Measurements from ENCODE around the gene ICAM5.
"Not testable (repeated sequence)": the region's sequence is repeated elsewhere in the genome, so short reads cannot be mapped to it uniquely, and the experiment has no call there.

The ICAM5 gene

DNA sequence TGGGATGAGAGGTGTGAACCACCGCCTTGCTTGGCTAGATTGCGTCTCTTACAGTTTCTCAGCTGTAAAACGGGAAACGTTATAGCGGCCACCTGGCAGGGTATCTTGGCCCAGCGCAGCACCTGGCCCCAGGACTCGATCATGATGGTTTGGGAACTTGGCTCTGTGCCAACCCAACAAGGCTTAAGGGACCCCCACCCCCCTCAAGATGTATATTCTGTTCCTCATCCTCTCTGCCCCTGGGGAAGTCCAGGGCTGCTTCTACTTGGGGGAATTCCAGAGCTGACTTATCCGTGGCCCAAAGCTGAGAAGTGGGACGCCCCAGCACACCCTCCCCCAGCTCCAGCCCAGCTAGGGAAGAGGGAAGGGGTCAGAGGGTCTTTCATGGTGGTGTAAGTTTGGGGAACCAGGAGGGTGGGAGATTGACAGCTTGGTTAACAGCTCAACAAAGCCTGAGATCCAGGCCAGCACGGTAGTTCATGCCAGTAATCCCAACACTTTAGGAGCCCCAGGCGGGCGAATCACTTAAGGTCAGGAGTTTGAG is 18.1 kb upstream of the ICAM5 start:
- DNase-seq (ENCODE audit: low read depth, low spot score) = no peak
- peaks cover 11% of the 10 kb centered on the region for H3K4me1 ChIP-seq (ENCODE audit: insufficient read depth, insufficient read length)
- H3K27me3 ChIP-seq (ENCODE audit: insufficient read depth, insufficient read length) = peaks cover 13% of the 10 kb centered on the region
- H3K4me3 ChIP-seq (ENCODE audit: insufficient read length, low read depth) = peak overlapping the region; percentile 41
- peak overlapping the region; percentile 62 for H3K9ac ChIP-seq (ENCODE audit: insufficient read length, low read depth)
- H3K9me3 ChIP-seq (ENCODE audit: insufficient read depth, low read length) = no peaks in the 10 kb centered on the region
- TF ChIP-seq SUZ12 (IDR thresholded peaks at IDR 0.05; ENCODE audit: extremely low read depth, insufficient read depth, insufficient read length) = no peak
- no peak for TF ChIP-seq ZNF274 (IDR thresholded peaks at IDR 0.05; ENCODE audit: low read depth, low read length)
- no peak for TF ChIP-seq YY1 (IDR thresholded peaks at IDR 0.05; ENCODE audit: insufficient read depth, insufficient read length)
- H3K36me3 ChIP-seq (ENCODE audit: insufficient read depth, insufficient read length, low read length) = peaks cover 6% of the 10 kb centered on the region

- Histone ChIP-seq H3K9ac (ENCODE audit: insufficient read length, low read depth) (no peak overlapping the region), H3K27me3 (ENCODE audit: insufficient read depth, insufficient read length) (peaks cover 11% of the 10 kb centered on the region), H3K4me3 (ENCODE audit: insufficient read length, low read depth) (no peak overlapping the region), H3K36me3 (ENCODE audit: insufficient read depth, insufficient read length, low read length) (peaks cover 6% of the 10 kb centered on the region), H3K9me3 (ENCODE audit: insufficient read depth, low read length) (no peaks in the 10 kb centered on the region), H3K4me1 (ENCODE audit: insufficient read depth, insufficient read length) (peaks cover 8% of the 10 kb centered on the region)
- TF ChIP-seq YY1 (IDR thresholded peaks at IDR 0.05; ENCODE audit: insufficient read depth, insufficient read length) = no peak
- no peak for DNase-seq (ENCODE audit: low read depth, low spot score)
These were observed 15.2 kb upstream of the ICAM5 start for GRCh38 chr19:10274589-10274988.

DNA sequence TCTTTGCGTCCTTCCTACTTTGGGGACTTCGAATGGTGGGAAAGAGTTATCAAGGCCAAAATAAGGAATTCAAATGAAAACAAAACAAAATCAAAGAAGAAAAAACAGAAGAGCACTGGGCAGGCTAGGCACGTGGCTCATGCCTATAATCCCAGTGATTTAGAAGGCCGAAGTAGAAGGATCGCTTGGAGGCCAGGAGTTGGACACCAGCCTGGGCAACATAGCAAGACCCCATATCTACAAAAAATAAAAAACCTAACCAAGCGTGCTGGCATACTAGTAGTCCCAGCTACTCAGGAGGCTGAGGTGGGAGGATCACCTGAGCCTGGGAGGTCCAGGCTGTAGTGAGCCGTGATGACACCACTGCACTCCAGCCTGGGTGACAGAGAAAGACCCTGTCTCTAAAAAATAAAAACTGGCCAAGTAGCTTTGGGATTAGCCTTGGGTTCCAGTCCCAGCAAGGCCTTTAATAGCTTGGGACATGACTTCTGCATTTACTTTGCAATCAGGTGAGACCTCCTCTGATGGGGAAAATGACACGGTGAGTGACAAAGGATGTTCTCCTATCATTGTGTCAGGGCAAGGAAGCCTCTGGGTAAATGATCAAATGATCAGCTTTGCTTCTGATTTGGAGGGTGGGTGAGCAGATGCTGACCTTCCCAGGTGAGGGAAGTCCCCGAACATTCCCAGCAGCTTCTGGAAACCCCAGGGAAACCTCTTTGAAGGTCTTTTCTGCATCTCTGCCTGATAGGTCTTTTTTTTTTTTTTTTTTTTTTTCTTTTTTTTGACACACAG is 11.8 kb upstream of the ICAM5 start:
- no peak for TF ChIP-seq YY1 (IDR thresholded peaks at IDR 0.05; ENCODE audit: insufficient read depth, insufficient read length)
- no peak for TF ChIP-seq SUZ12 (IDR thresholded peaks at IDR 0.05; ENCODE audit: extremely low read depth, insufficient read depth, insufficient read length)
- TF ChIP-seq ZNF274 (IDR thresholded peaks at IDR 0.05; ENCODE audit: low read depth, low read length) = no peak
- DNase-seq (ENCODE audit: low read depth, low spot score) = no peak
- Histone ChIP-seq H3K4me3 (ENCODE audit: insufficient read length, low read depth) (no peak overlapping the region), H3K4me1 (ENCODE audit: insufficient read depth, insufficient read length) (no peaks in the 10 kb centered on the region), H3K9me3 (ENCODE audit: insufficient read depth, low read length) (no peaks in the 10 kb centered on the region), H3K9ac (ENCODE audit: insufficient read length, low read depth) (no peak overlapping the region), H3K36me3 (ENCODE audit: insufficient read depth, insufficient read length, low read length) (peaks cover 6% of the 10 kb centered on the region), H3K27me3 (ENCODE audit: insufficient read depth, insufficient read length) (no peaks in the 10 kb centered on the region)

DNA sequence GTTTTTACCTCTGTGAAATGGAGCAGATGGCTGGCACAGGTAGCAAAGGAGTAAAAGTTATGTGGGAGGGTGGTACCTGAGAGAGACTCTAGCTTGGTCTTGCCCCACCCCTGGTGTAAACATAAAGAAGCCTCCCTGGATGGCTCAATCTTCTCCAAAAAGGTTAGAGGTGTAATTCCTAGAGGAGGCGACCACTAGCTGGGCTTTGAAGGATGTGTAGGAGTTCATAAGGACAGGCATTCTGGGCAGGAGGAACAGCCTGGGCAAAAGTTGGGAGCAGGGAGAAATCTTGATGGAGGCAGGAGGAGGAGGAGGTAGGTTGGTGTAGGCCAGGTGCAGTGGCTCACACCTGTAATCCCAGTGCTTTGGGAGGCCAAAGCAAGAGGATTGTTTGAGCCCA is 10.8 kb upstream of the ICAM5 start:
- no peak overlapping the region for H3K9ac ChIP-seq (ENCODE audit: insufficient read length, low read depth)
- H3K36me3 ChIP-seq (ENCODE audit: insufficient read depth, insufficient read length, low read length) = peaks cover 13% of the 10 kb centered on the region
- TF ChIP-seq SUZ12 (IDR thresholded peaks at IDR 0.05; ENCODE audit: extremely low read depth, insufficient read depth, insufficient read length) = no peak
- no peak for TF ChIP-seq YY1 (IDR thresholded peaks at IDR 0.05; ENCODE audit: insufficient read depth, insufficient read length)
- TF ChIP-seq ZNF274 (IDR thresholded peaks at IDR 0.05; ENCODE audit: low read depth, low read length) = no peak
- no peaks in the 10 kb centered on the region for H3K27me3 ChIP-seq (ENCODE audit: insufficient read depth, insufficient read length)
- no peak for DNase-seq (ENCODE audit: low read depth, low spot score)
- no peaks in the 10 kb centered on the region for H3K9me3 ChIP-seq (ENCODE audit: insufficient read depth, low read length)
- H3K4me3 ChIP-seq (ENCODE audit: insufficient read length, low read depth) = no peak overlapping the region
- H3K4me1 ChIP-seq (ENCODE audit: insufficient read depth, insufficient read length) = peaks cover 7% of the 10 kb centered on the region

DNA sequence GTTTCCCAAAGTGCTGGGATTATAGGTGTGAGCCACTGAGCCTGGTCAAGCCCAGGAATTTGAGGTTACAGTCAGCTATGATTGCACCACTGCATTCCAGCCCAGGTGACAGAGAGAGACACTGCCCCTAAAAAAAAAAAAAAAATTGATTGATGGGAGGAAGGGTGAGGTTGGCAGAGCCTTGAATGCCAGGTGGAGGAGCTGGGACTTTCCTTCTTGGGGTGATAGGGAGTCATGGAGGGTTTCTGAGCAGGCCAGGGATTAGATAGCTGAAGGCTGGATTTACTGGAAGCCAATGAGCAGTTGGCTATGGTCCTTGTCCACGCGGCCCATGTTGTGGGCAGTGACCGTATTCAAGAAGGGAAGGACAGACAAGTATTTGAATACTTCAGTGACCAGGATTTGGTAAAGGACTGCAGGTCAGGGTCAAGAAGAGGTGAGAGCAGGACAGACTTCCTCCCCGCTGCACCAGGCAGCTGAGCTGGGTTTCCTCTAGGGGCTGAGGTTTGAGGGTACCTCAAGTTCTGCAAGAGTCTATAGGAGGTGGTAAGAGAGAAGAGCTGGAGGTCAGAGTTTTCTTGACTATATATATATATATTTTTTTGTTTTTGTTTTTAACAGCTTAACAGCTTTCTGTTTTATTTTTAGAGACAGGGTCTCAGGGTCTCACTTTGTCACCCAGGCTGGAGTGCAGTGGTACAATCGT is 9.9 kb upstream of the ICAM5 start:
- no peak for DNase-seq (ENCODE audit: low read depth, low spot score)
- no peak for TF ChIP-seq SUZ12 (IDR thresholded peaks at IDR 0.05; ENCODE audit: extremely low read depth, insufficient read depth, insufficient read length)
- TF ChIP-seq YY1 (IDR thresholded peaks at IDR 0.05; ENCODE audit: insufficient read depth, insufficient read length) = no peak
- TF ChIP-seq ZNF274 (IDR thresholded peaks at IDR 0.05; ENCODE audit: low read depth, low read length) = no peak
- H3K36me3 ChIP-seq (ENCODE audit: insufficient read depth, insufficient read length, low read length) = peaks cover 18% of the 10 kb centered on the region
- H3K9me3 ChIP-seq (ENCODE audit: insufficient read depth, low read length) = no peaks in the 10 kb centered on the region
- peaks cover 7% of the 10 kb centered on the region for H3K4me1 ChIP-seq (ENCODE audit: insufficient read depth, insufficient read length)
- no peak overlapping the region for H3K4me3 ChIP-seq (ENCODE audit: insufficient read length, low read depth)
- H3K9ac ChIP-seq (ENCODE audit: insufficient read length, low read depth) = no peak overlapping the region
- no peaks in the 10 kb centered on the region for H3K27me3 ChIP-seq (ENCODE audit: insufficient read depth, insufficient read length)

- H3K9ac ChIP-seq (ENCODE audit: insufficient read length, low read depth); H3K27me3 ChIP-seq (ENCODE audit: insufficient read depth, insufficient read length); DNase-seq (ENCODE audit: low read depth, low spot score); H3K9me3 ChIP-seq (ENCODE audit: insufficient read depth, low read length); H3K4me3 ChIP-seq (ENCODE audit: insufficient read length, low read depth): not testable (repeated sequence)
- H3K36me3 ChIP-seq (ENCODE audit: insufficient read depth, insufficient read length, low read length) = peaks cover 28% of the 10 kb centered on the region
- peaks cover 11% of the 10 kb centered on the region for H3K4me1 ChIP-seq (ENCODE audit: insufficient read depth, insufficient read length)
These were observed 7.7 kb upstream of the ICAM5 start for GRCh38 chr19:10282043-10282442.

- H3K9me3 ChIP-seq (ENCODE audit: insufficient read depth, low read length) = no peaks in the 10 kb centered on the region
- no peak for DNase-seq (ENCODE audit: low read depth, low spot score)
- no peak overlapping the region for H3K4me3 ChIP-seq (ENCODE audit: insufficient read length, low read depth)
- H3K9ac ChIP-seq (ENCODE audit: insufficient read length, low read depth) = peak overlapping the region; percentile 54
- H3K36me3 ChIP-seq (ENCODE audit: insufficient read depth, insufficient read length, low read length) = peaks cover 28% of the 10 kb centered on the region
- TF ChIP-seq YY1 (IDR thresholded peaks at IDR 0.05; ENCODE audit: insufficient read depth, insufficient read length) (no peak), ZNF274 (IDR thresholded peaks at IDR 0.05; ENCODE audit: low read depth, low read length) (no peak), SUZ12 (IDR thresholded peaks at IDR 0.05; ENCODE audit: extremely low read depth, insufficient read depth, insufficient read length) (no peak)
- peaks cover 12% of the 10 kb centered on the region for H3K27me3 ChIP-seq (ENCODE audit: insufficient read depth, insufficient read length)
- H3K4me1 ChIP-seq (ENCODE audit: insufficient read depth, insufficient read length) = peaks cover 15% of the 10 kb centered on the region
These were observed 6.3 kb upstream of the ICAM5 start for GRCh38 chr19:10283301-10284064.

All from NT2/D1 (cell line).